OCI-LY7 (cell line): ENCODE results near the gene EVI5. TPM values are rescaled to one million over a fixed set of nuclear protein-coding genes. Genes with fewer than 3 reads are reported as not detected.

Experiments
- BruUV-seq: library from RNA; stranded (reverse); fragments of 400-500 nt; replicated peaks from 2 replicates; lab custom pipeline; 2021; lab: Mats Ljungman, UMichigan
- CTCF ChIA-PET: fragments of 300-600 bp; sonication (Branson Sonifier 250); formaldehyde crosslinking; loops from one replicate; lab custom pipeline; 2022; ENCODE audit warnings: antibody characterized with exemption; ENCODE audit not compliant: unreplicated experiment; lab: Charles Lee
- POLR2A ChIA-PET: fragments of 300-600 bp; sonication (Branson Sonifier 250); formaldehyde crosslinking; loops from one replicate; lab custom pipeline; 2022; ENCODE audit warnings: antibody characterized with exemption; lab: Charles Lee
- DNase-seq: peaks from one replicate; pipeline ENCODE4 v3.0.0-alpha.2; 2015; ENCODE audit warnings: low spot score
- H2AFZ ChIP-seq: fragments of 200-600 bp; sonication (generic), shearing (Covaris generic); 2 replicates; pipeline ENCODE4 v1.6.1; 2014; ENCODE audit warnings: mild to moderate bottlenecking, antibody characterized with exemption, low read length, moderate library complexity
- H3K27ac ChIP-seq: fragments of 200-600 bp; sonication (generic); 2 replicates; pipeline ENCODE4 v1.5.1; 2014; ENCODE audit warnings: mixed run types, low read depth, mild to moderate bottlenecking, moderate library complexity, low read length, inconsistent platforms; ENCODE audit not compliant: poor library complexity, severe bottlenecking
- H3K36me3 ChIP-seq: fragments of 200-600 bp; sonication (generic); 2 replicates; pipeline ENCODE4 v1.6.1; 2014; ENCODE audit warnings: mild to moderate bottlenecking, antibody characterized with exemption, low read length, moderate library complexity, mixed read lengths; ENCODE audit not compliant: insufficient read depth
- H3K4me1 ChIP-seq: fragments of 200-600 bp; sonication (generic); 2 replicates; pipeline ENCODE4 v1.5.1; 2014; ENCODE audit warnings: mild to moderate bottlenecking, low read length; ENCODE audit not compliant: insufficient read depth, poor library complexity, severe bottlenecking
- H3K4me2 ChIP-seq: fragments of 200-600 bp; sonication (generic); 2 replicates; pipeline ENCODE4 v1.6.1; 2014; ENCODE audit warnings: mild to moderate bottlenecking, low read length
- H3K4me3 ChIP-seq: fragments of 200-600 bp; sonication (generic); 2 replicates; pipeline ENCODE4 v1.5.1; 2014; ENCODE audit warnings: mild to moderate bottlenecking, low read depth, low read length; ENCODE audit not compliant: poor library complexity, severe bottlenecking
- H3K79me2 ChIP-seq: fragments of 200-600 bp; sonication (generic); 2 replicates; pipeline ENCODE4 v1.6.1; 2016; ENCODE audit warnings: low read depth, mild to moderate bottlenecking, low read length, moderate library complexity, mixed read lengths; ENCODE audit not compliant: insufficient read depth
- H3K9me2 ChIP-seq: fragments of 200-600 bp; sonication (generic); 2 replicates; pipeline ENCODE4 v1.6.1; 2016; ENCODE audit warnings: mild to moderate bottlenecking, low read length, mixed read lengths; ENCODE audit not compliant: insufficient read depth
- H3K9me3 ChIP-seq: fragments of 200-600 bp; sonication (generic); 2 replicates; pipeline ENCODE4 v1.6.1; 2014; ENCODE audit warnings: mild to moderate bottlenecking, mixed run types, low read length, mixed read lengths
- H4K20me1 ChIP-seq: fragments of 200-600 bp; sonication (generic); 2 replicates; pipeline ENCODE4 v1.6.1; 2014; ENCODE audit warnings: mild to moderate bottlenecking, antibody characterized with exemption, low read length, moderate library complexity, mixed read lengths; ENCODE audit not compliant: insufficient read depth
- CTCF ChIP-seq: fragments of 200-600 bp; sonication (generic); conservative IDR thresholded peaks from 2 replicates; pipeline ENCODE4 v1.5.1; 2014; ENCODE audit warnings: mild to moderate bottlenecking, antibody characterized with exemption, low read length, moderate library complexity, mixed read lengths
- EZH2phosphoT487 ChIP-seq: fragments of 200-600 bp; sonication (generic); IDR thresholded peaks from 2 replicates; pipeline ENCODE4 v1.6.1; 2018; ENCODE audit warnings: low read depth, borderline replicate concordance, mild to moderate bottlenecking, mixed run types, antibody characterized with exemption, low read length, moderate library complexity, mixed read lengths
- intact Hi-C: fragments of 100-400 bp; cut with micrococcal nuclease; formaldehyde crosslinking; loops from one replicate; pipeline ENCODE4 v1.10.0; 2022; ENCODE audit not compliant: unreplicated experiment
- total RNA-seq, 2 experiments: library from RNA; depleted of rRNA in 1 of 2; stranded (reverse); fragments of >200 nt in 1 of 2; shearing (Covaris generic) in 1 of 2; gene quantifications; 2 replicates each; pipeline ENCODE4 v1.2.3, GENCODE V29; 2014 to 2022

Gene EVI5
- total RNA-seq, 2 experiments from 2014 or later, result 15.1 to 27.8 TPM

DNA sequence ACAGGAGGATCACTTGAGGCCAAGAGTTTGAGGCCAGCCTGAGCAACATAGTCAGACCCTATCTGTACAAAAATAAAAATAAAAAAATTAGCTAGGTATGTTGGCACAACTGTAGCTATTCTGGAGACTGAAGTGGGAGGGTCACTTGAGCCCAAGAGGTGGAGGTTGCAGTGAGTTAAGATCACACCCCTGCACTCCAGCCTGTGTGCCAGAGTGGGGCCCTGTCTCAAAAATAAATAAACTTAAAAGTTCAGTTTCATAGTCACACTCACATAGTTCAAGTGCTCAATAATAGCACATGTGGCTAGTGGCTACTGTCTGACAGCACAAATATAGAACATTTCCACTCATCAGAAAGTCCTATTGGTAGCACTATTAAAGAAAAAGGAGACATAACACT lies 5.2 kb upstream of the EVI5 start:
- intact Hi-C loops, result no loop called here
- Histone ChIP-seq H2AFZ (no peak overlapping the region), H3K9me3 (no peaks in the 10 kb centered on the region), H3K79me2 (no peaks in the 10 kb centered on the region), H3K36me3 (no peaks in the 10 kb centered on the region), H3K9me2 (no peaks in the 10 kb centered on the region), H3K4me1 (peaks cover 6% of the 10 kb centered on the region), H3K4me3 (no peak overlapping the region), H3K4me2 (no peak overlapping the region), H4K20me1 (no peaks in the 10 kb centered on the region), H3K27ac (no peak overlapping the region)
- POLR2A ChIA-PET, result interaction anchor here (1.4 kb wide), 1 partner anchor 21 kb away, joined by 3 read pairs; no protein-coding TSS in a partner anchor
- BruUV-seq, result no TSS peak
- no peak for DNase-seq
- TF ChIP-seq EZH2phosphoT487 (no peak), CTCF (no peak)
- CTCF ChIA-PET, result no interaction called here

DNA sequence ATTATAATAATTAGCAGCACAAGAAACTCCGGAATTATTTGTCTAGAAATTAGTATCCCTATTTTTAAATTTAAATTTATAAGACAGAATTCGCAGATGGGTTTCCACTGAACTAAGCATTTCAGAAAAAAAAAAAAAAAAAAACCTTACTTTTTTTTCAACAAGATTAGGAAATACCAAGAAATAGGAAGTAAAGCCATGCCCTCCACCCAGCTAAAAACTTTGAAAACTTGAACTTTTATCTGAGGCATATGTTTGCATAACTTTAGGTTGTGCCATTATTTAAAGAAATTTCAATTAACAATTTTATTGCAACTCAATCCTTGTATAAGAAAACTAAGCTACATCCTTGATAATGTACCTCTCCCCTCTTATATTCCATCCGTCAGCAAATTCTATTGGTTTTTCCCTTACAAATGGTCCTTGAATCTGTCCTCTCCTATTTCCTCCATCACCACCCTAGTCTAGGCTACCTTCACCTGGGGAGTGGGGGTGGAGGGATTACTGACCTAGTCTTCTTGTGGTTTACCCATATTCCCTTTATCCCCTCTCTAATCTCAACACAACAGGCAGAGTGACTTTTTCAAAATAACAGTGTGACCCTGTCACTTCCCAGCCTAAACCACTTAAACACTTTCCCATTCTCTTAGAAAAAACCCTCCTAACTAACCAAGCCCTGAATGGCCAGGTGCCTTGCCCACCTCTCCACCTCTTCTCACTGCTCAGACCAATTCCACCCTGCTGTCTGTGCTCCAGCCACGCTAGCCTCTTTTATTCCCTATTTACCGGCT lies 1.4 kb upstream of the EVI5 start:
- no peak for DNase-seq
- H3K4me1 ChIP-seq, result peaks cover 14% of the 10 kb centered on the region
- H3K27ac ChIP-seq, result no peak overlapping the region
- H2AFZ ChIP-seq, result peak overlapping the region; percentile 90; the same call in 1 of the 2 replicates
- intact Hi-C loops, result loop anchor here (5.0 kb wide), 1 partner anchor 39 kb away; no protein-coding TSS in a partner anchor
- no TSS peak for BruUV-seq
- H3K9me3 ChIP-seq, result no peaks in the 10 kb centered on the region
- H3K4me3 ChIP-seq, result no peak overlapping the region
- H3K9me2 ChIP-seq, result no peaks in the 10 kb centered on the region
- peak overlapping the region; percentile 98; the same call in 1 of the 2 replicates for H3K4me2 ChIP-seq
- no peaks in the 10 kb centered on the region for H3K36me3 ChIP-seq
- POLR2A ChIA-PET, result interaction anchor here (0.7 to 1.2 kb wide), 4 partner anchors 31 to 1687 kb away, joined by 3 to 5 read pairs (median 4); no protein-coding TSS in a partner anchor
- no peaks in the 10 kb centered on the region for H4K20me1 ChIP-seq
- TF ChIP-seq CTCF (no peak), EZH2phosphoT487 (no peak)
- H3K79me2 ChIP-seq, result peaks cover 15% of the 10 kb centered on the region; the same call in 1 of the 2 replicates
- CTCF ChIA-PET, result interaction anchor here (0.5 kb wide), 1 partner anchor 217 kb away, joined by 3 read pairs; no protein-coding TSS in a partner anchor
